ENCODE results near the gene KCTD1. TPM values are rescaled to one million over a fixed set of nuclear protein-coding genes. Genes with fewer than 3 reads are reported as not detected.

The KCTD1 gene
- total and polyA plus RNA-seq, 2 donors (not counting 1 experiment from before 2014, with no cell fraction given), result 4.2 to 8.4 TPM

- H4K20me1 ChIP-seq (ENCODE audit: control insufficient read depth, extremely low read depth, insufficient read depth, low read length), result no peaks in the 10 kb centered on the region
- no peak overlapping the region for H3K9ac ChIP-seq (ENCODE audit: insufficient read depth, low read length)
- H3K4me2 ChIP-seq (ENCODE audit: extremely low read depth, insufficient read depth, low read length), result no peak overlapping the region
- H3K79me2 ChIP-seq (ENCODE audit: control insufficient read depth, insufficient read depth, low read length), result no peaks in the 10 kb centered on the region
- H2AFZ ChIP-seq (ENCODE audit: low read length), result no peak overlapping the region
- DNase-seq (ENCODE audit: low read depth in 2 of 2), result no peak
- H3K27me3 ChIP-seq (ENCODE audit: control insufficient read depth, insufficient read depth, low read length), result no peaks in the 10 kb centered on the region
- no peaks in the 10 kb centered on the region for H3K4me1 ChIP-seq (ENCODE audit: control insufficient read depth, extremely low read depth, insufficient read depth, low read length)
- TF ChIP-seq, protein P1, sequence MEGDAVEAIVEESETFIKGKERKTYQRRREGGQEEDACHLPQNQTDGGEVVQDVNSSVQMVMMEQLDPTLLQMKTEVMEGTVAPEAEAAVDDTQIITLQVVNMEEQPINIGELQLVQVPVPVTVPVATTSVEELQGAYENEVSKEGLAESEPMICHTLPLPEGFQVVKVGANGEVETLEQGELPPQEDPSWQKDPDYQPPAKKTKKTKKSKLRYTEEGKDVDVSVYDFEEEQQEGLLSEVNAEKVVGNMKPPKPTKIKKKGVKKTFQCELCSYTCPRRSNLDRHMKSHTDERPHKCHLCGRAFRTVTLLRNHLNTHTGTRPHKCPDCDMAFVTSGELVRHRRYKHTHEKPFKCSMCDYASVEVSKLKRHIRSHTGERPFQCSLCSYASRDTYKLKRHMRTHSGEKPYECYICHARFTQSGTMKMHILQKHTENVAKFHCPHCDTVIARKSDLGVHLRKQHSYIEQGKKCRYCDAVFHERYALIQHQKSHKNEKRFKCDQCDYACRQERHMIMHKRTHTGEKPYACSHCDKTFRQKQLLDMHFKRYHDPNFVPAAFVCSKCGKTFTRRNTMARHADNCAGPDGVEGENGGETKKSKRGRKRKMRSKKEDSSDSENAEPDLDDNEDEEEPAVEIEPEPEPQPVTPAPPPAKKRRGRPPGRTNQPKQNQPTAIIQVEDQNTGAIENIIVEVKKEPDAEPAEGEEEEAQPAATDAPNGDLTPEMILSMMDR (conservative IDR thresholded peaks at IDR 0.05 in 1 of 2, IDR thresholded peaks at IDR 0.05 in 1 of 2; ENCODE audit: low read depth in 1 of 2, low read length in 2 of 2), result no peak
- no peak for TF ChIP-seq EZH2 (IDR thresholded peaks at IDR 0.05; ENCODE audit: low read length, missing control alignments)
- H3K9me3 ChIP-seq (ENCODE audit: control insufficient read depth, insufficient read depth, low read depth, low read length), result no peaks in the 10 kb centered on the region
- no peak overlapping the region for H3K27ac ChIP-seq (ENCODE audit: insufficient read depth, low read length)
- H3K4me3 ChIP-seq (replicated peaks in 1 of 4; ENCODE audit: control extremely low read depth in 1 of 4, insufficient read depth in 1 of 4, low read depth in 3 of 4, low read length in 4 of 4), result no peak overlapping the region
- H3K36me3 ChIP-seq (ENCODE audit: control insufficient read depth, insufficient read depth, low read length), result no peaks in the 10 kb centered on the region
These were observed 59.2 kb downstream of the KCTD1 start for GRCh38 chr18:26489191-26489590.

DNA sequence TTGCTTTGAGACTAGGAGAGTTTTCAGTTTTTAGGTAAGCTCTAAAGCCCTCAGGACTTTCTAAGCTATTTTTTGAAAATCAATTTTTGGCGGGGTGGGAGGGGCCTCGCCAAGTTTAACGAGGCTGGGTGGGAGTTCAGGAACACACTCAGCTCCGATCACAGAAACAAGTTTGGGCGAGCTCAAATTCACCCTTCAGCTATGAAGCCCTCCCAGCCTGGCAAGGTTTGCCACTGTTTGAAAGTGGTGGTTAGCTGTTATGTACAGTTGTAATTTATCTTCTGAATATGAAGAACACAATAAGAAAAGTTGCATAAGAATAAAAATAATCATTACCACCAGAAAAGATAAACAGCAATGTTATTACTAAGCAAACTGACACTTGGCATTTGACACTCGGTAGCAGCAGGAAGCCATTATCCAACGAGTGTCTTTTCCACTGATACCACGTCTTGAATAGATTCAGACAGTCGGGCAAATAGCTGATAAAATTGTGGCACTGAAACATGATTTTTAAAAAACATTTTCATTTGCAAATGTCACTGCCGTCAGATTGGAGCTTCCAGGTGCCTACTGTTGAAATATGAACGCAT, 59.8 kb downstream of the KCTD1 start:
- no peak overlapping the region for H2AFZ ChIP-seq (ENCODE audit: low read length)
- no peaks in the 10 kb centered on the region for H3K9me3 ChIP-seq (ENCODE audit: control insufficient read depth, insufficient read depth, low read depth, low read length)
- no peak for TF ChIP-seq EZH2 (IDR thresholded peaks at IDR 0.05; ENCODE audit: low read length, missing control alignments)
- TF ChIP-seq, protein P1 (conservative IDR thresholded peaks at IDR 0.05 in 1 of 2, IDR thresholded peaks at IDR 0.05 in 1 of 2; ENCODE audit: low read depth in 1 of 2, low read length in 2 of 2), result no peak
- H3K9ac ChIP-seq (ENCODE audit: insufficient read depth, low read length), result no peak overlapping the region
- H3K79me2 ChIP-seq (ENCODE audit: control insufficient read depth, insufficient read depth, low read length), result no peaks in the 10 kb centered on the region
- no peak overlapping the region for H3K4me2 ChIP-seq (ENCODE audit: extremely low read depth, insufficient read depth, low read length)
- no peak overlapping the region for H3K27ac ChIP-seq (ENCODE audit: insufficient read depth, low read length)
- DNase-seq (ENCODE audit: low read depth in 2 of 2), result peak in 1 of 2 donors; percentile 43
- H3K36me3 ChIP-seq (ENCODE audit: control insufficient read depth, insufficient read depth, low read length), result no peaks in the 10 kb centered on the region
- H3K27me3 ChIP-seq (ENCODE audit: control insufficient read depth, insufficient read depth, low read length), result no peaks in the 10 kb centered on the region
- no peaks in the 10 kb centered on the region for H3K4me1 ChIP-seq (ENCODE audit: control insufficient read depth, extremely low read depth, insufficient read depth, low read length)
- no peak overlapping the region for H3K4me3 ChIP-seq (replicated peaks in 1 of 4; ENCODE audit: control extremely low read depth in 1 of 4, insufficient read depth in 1 of 4, low read depth in 3 of 4, low read length in 4 of 4)
- H4K20me1 ChIP-seq (ENCODE audit: control insufficient read depth, extremely low read depth, insufficient read depth, low read length), result no peaks in the 10 kb centered on the region

DNA sequence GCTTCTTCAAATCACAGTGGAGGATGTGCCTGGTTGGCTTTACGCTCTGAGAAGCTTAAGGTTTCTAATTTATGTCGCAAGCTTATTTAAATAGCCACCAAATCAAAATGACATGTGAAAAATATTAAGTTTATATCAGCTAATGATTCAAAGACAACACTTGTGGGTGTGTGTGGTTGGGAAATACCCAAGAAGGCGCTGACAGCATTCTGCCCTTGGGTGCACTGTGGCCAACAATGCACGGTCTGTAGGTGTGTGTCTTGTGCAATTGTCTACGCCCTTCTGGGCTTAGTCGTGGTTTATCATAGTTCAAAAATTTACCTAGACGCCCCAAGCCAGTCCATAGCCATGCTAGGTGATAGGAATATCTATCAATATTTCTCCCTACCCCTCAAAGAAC, 60.9 kb downstream of the KCTD1 start:
- TF ChIP-seq, protein P1 (conservative IDR thresholded peaks at IDR 0.05 in 1 of 2, IDR thresholded peaks at IDR 0.05 in 1 of 2; ENCODE audit: low read depth in 1 of 2, low read length in 2 of 2), result no peak
- TF ChIP-seq EZH2 (IDR thresholded peaks at IDR 0.05; ENCODE audit: low read length, missing control alignments), result no peak
- no peak overlapping the region for H3K9ac ChIP-seq (ENCODE audit: insufficient read depth, low read length)
- H3K9me3 ChIP-seq (ENCODE audit: control insufficient read depth, insufficient read depth, low read depth, low read length), result no peaks in the 10 kb centered on the region
- no peaks in the 10 kb centered on the region for H3K36me3 ChIP-seq (ENCODE audit: control insufficient read depth, insufficient read depth, low read length)
- DNase-seq (ENCODE audit: low read depth in 2 of 2), result peak in 1 of 2 donors; percentile 67
- no peaks in the 10 kb centered on the region for H4K20me1 ChIP-seq (ENCODE audit: control insufficient read depth, extremely low read depth, insufficient read depth, low read length)
- no peak overlapping the region for H3K27ac ChIP-seq (ENCODE audit: insufficient read depth, low read length)
- H3K4me3 ChIP-seq (replicated peaks in 1 of 4; ENCODE audit: control extremely low read depth in 1 of 4, insufficient read depth in 1 of 4, low read depth in 3 of 4, low read length in 4 of 4), result no peak overlapping the region
- H3K27me3 ChIP-seq (ENCODE audit: control insufficient read depth, insufficient read depth, low read length), result no peaks in the 10 kb centered on the region
- H3K79me2 ChIP-seq (ENCODE audit: control insufficient read depth, insufficient read depth, low read length), result no peaks in the 10 kb centered on the region
- H3K4me2 ChIP-seq (ENCODE audit: extremely low read depth, insufficient read depth, low read length), result no peak overlapping the region
- H3K4me1 ChIP-seq (ENCODE audit: control insufficient read depth, extremely low read depth, insufficient read depth, low read length), result no peaks in the 10 kb centered on the region
- H2AFZ ChIP-seq (ENCODE audit: low read length), result no peak overlapping the region

All from fibroblast of lung (primary cell).